GM18907 (cell line): Measurements from ENCODE around the gene PARD3.
A peak's percentile ranks its signal among the peaks of the same experiment; 100 is the strongest.

Source experiments
- ATAC-seq: cut with Tn5 transposase; IDR thresholded peaks from one replicate; pipeline ENCODE4 v1.9.1; 2021; ENCODE audit warnings: mild to moderate bottlenecking, moderate library complexity; ENCODE audit not compliant: unreplicated experiment

PARD3 gene

DNA sequence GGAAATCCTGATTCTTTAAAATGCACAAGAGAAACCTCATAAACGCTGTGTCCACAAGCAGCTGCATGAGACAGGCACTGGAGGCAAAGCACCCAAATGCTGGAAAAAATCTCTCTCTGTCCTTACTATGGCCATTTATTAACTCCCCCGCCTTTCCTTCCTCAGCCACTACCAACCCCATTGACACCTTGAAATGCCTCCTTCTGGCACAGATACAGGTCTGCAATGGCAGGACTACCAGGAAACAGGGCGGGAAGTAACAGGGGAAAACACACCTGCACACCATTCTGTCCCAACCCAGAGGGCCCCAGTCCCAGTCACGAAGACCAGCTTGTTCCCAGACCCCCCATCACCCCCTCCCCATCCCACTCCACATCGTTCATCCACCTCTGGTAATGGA is 224.3 kb downstream of the PARD3 start:
- ATAC-seq: no peak

- no peak for ATAC-seq
These were observed 225.8 kb downstream of the PARD3 start for GRCh38 chr10:34589275-34589674.

DNA sequence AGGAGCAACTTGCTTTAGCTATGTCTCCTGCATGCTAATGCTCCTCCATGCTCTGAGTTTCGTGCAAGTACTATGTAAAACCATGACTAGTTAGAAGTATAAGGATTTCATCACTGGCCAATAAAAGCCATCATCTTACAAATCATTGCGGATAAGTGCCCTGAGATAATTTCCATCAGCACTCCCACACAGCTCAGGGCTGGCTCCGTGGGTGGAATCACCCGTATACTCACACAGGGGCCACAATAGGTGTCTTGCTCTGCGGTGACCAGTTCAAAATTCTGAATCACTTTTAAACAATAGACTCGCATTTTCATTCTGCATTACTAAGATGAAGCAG is 227.4 kb downstream of the PARD3 start:
- ATAC-seq: no peak

- ATAC-seq: no peak
These were observed 228.0 kb downstream of the PARD3 start for GRCh38 chr10:34587002-34587679.

- peak; percentile 64 for ATAC-seq
These were observed 229.5 kb downstream of the PARD3 start for GRCh38 chr10:34585422-34586112.

- no peak for ATAC-seq
These were observed 230.9 kb downstream of the PARD3 start for GRCh38 chr10:34584164-34584563.

DNA sequence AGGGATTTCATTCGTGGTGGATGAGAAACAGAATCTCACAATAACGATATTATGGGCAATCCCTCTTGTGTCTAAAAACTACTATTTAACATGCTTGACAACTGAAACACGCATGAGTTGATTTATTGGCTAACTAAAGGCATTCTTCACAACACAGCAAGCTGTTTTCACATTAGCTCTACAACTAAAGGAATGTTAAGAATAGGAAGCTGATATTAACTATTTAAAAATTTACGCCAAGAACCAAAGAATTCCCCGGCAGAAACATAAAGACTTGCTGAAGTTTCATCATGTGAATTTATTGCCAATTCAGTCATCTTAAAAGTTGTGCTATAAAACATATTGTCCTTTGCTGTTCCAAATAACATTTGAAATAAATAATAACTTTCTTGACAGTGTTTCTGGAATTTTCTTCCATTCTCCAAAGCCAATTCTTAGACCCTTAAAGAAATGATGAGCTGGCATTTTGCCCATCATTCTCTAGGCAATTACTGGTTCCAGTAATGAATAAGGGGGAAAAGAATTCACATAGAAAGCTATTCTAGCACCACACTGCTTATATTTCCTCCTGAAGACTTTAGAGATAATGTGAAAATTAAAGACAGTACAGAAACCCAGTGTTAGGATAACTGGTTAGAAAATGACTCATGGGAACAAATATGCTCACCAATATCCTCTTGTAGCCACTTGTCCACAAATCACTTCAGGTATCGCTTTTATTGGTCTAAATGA is 233.1 kb downstream of the PARD3 start:
- no peak for ATAC-seq

DNA sequence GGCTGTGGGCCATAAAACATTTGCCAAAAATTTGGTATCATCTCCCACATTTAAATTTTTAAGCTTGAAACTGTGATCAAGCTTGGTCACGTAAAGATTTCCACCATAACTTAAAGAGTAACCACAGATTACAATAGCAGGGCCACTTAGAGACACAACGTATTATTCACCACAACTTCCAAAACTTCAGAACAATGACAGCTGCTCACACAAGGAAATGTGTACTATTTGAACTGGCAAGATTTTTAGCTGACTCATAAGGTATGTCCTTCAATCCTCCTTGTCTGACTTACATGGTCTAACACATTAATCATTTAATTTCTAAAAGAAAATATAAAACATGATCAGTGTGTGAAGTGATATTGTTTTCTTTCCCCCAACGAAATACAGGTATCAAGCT is 234.5 kb downstream of the PARD3 start:
- no peak for ATAC-seq

GRCh38 chr10:34580214-34580613 is 234.9 kb downstream of the PARD3 start:
- ATAC-seq: no peak

GRCh38 chr10:34578468-34578867 is 236.6 kb downstream of the PARD3 start:
- no peak for ATAC-seq

- no peak for ATAC-seq
These were observed 238.3 kb downstream of the PARD3 start for GRCh38 chr10:34576797-34577196.

GRCh38 chr10:34575882-34576281 is 239.2 kb downstream of the PARD3 start:
- ATAC-seq: no peak

GRCh38 chr10:34574353-34574934 is 240.7 kb downstream of the PARD3 start:
- ATAC-seq: no peak

- no peak for ATAC-seq
These were observed 244.2 kb downstream of the PARD3 start for GRCh38 chr10:34570887-34571286.

DNA sequence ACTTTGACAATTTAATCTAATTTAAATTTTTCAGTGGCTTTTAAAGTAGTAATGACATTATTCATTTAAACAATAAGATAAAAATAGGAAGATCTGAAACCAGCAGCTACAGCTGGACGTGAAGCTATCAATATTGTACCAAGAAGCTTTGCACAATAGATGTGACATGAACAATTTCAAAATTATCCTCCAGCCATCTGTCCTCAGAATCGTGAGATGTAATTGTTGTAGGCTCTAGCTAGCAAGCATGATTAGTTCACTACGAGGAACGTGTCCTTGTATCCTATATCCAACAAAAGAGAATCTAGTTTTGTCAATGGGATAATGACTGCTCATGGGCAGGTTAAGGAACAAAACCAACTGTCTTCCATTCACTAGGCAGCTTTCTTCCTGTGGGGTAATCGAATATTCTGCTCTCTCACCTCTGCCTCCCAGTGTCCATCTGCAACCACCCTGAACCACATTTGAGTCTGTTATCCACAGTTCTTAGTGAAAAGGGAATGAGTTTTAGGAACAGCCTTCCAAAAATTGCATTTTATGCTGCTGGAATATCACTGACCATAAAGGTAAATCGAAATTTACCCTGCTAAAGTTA is 247.3 kb downstream of the PARD3 start:
- ATAC-seq: no peak

DNA sequence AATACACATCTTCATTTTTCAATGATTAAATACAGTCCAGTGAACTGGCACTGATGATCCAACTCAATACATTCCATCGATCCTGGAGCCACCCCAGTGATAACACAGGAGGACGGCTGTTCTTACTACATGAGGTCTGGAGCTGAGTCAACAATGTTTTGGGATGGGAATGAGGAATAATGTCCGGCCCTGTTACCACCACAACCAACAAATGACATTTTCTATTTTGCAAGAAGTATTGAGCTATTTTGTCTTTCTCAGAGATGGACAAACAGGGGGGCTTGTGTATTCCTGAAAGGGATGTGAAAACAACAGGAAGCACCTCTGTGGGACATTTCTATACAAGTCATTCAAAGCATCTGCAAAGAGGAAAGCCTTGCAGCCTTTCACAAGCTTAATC is 249.2 kb downstream of the PARD3 start:
- ATAC-seq: no peak

GRCh38 chr10:34558093-34558583 is 257.0 kb downstream of the PARD3 start:
- no peak for ATAC-seq

GRCh38 chr10:34557173-34557572 is 257.9 kb downstream of the PARD3 start:
- no peak for ATAC-seq

DNA sequence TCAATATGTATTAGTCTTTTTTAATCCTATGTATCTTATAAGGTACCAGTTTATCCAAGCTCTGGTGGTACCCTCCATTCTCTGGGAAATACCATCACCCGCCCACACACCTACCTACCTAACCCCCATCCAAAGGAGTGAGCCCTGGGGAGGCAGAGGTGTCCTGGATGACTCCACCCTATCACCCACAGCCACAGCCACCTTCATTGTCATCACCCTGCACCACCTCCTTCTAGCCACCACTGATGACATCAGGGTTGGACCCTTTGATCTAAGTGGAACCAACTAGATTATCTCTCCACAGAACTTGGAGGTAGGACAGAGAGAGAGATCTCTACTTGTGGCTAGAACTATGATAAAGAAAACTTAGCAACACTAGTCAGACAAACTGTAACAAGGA is 259.4 kb downstream of the PARD3 start:
- ATAC-seq: no peak

DNA sequence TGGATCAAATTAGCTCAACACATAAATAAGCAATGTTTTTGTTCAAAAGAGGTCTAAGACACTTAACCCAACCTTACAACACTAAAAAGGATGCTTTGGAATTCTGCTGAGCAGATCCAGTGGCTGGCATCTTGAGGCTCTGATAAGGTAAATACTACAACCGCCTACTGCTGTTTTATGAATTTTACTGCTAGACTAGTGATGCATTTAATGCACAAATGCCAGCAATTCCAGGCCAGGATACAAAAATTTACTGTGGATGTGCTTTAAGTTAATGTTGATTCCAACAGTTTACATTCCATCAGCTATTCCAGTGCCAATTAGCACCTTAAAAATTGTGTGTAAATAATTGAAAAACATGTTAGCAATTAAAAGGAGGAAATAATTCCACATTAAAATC is 261.3 kb downstream of the PARD3 start:
- ATAC-seq: no peak

- no peak for ATAC-seq
These were observed 263.8 kb downstream of the PARD3 start for GRCh38 chr10:34551295-34551694.
